GM13976 (cell line): ENCODE measurements around the gene WDR4.
"Not testable (repeated sequence)": the region's sequence is repeated elsewhere in the genome, so short reads cannot be mapped to it uniquely, and the experiment has no call there.

ENCODE experiments used
- DNase-seq: peaks from one replicate; pipeline ENCODE4 v3.0.0; 2012; ENCODE audit warnings: low spot score
- in situ Hi-C: fragments of 300-500 bp; cut with MboI; formaldehyde crosslinking; loops from one replicate; pipeline ENCODE4 v1.12.0; 2022; ENCODE audit warnings: low sequenced_read_pairs, mixed read lengths, inconsistent platforms; ENCODE audit not compliant: unreplicated experiment
- TF ChIP-seq, protein P1 (sequence below): IDR thresholded peaks from 2 replicates; pipeline ENCODE4 v1.5.1; 2012; ENCODE audit warnings: borderline replicate concordance, mild to moderate bottlenecking; ENCODE audit not compliant: insufficient read depth; ENCODE audit errors: extremely low read depth, missing control alignments, control extremely low read depth

Gene WDR4

DNA sequence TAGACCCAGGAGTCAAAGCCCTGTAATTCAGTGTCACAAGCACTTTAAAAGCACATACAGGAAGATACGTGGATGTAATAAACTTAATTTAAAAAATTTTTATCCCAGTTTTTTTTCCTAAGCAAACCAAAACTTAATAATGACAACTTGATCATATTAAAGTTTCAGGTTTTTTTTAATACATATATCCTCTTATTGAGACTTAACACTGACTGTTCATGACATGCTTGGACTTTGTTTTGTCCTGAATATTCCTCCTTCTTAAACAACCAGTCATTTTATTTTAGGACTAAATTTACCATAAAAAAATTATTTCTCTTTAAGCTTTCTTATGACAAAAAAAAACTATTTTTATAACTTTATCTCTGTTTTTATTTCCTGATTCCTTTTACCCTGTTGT lies 64.1 kb downstream of the WDR4 start:
- in situ Hi-C loops, result no loop called here
- DNase-seq, result no peak
- TF ChIP-seq, protein P1, sequence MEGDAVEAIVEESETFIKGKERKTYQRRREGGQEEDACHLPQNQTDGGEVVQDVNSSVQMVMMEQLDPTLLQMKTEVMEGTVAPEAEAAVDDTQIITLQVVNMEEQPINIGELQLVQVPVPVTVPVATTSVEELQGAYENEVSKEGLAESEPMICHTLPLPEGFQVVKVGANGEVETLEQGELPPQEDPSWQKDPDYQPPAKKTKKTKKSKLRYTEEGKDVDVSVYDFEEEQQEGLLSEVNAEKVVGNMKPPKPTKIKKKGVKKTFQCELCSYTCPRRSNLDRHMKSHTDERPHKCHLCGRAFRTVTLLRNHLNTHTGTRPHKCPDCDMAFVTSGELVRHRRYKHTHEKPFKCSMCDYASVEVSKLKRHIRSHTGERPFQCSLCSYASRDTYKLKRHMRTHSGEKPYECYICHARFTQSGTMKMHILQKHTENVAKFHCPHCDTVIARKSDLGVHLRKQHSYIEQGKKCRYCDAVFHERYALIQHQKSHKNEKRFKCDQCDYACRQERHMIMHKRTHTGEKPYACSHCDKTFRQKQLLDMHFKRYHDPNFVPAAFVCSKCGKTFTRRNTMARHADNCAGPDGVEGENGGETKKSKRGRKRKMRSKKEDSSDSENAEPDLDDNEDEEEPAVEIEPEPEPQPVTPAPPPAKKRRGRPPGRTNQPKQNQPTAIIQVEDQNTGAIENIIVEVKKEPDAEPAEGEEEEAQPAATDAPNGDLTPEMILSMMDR, result no peak

DNA sequence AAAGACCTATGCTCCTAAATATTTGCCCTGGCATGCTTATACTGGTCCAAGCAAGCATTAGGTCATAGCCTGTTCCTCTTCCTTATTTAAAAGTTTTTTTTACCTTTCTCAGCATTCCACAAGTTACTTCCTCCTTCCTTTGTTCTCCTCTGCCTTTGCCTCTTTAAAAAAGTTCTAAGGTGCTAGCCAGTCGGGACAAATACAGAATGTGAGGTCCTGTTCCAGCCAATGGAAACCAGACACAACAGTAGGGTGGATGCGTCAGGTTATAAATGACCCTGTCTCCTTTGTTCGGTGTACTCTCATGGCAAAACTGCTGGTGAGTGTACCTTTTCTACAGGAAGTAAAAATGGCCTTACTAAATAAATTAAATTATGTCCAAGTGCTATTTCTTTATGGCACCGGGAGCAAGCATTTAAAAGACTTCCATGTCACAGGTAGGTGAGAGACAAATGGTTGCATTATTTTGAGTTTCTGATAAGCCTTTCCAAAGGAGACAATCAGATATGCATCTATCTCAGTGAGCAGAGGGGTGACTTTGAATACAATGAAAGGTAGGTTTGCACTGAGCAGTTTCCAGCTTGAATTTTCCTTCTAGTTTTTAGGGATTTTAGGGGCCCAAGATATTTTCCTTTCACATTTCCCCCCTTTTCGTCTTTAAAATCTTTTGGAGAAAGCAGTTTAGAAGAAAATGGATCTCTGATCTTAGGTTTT lies 66.7 kb downstream of the WDR4 start:
- in situ Hi-C loops, DNase-seq: not testable (repeated sequence)

DNA sequence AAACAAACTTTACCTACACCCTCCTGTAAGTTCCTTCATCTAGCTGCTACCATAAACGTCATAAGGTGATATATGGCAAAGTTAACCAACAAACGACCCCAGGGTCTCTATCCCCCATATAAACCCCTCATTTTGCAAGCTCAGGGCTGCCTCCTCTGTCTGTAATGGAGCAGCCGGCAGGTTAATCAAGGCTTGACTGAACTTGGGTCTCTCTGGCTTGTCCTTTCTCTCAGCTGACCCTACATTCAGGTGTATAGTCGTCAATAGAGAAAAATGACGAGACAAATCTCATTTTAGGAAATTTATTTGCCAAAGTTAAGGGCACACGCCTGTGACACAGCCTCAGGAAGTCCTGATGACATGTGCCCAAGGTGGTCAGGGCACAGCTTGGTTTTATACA lies 67.4 kb downstream of the WDR4 start:
- no peak for DNase-seq
- TF ChIP-seq, protein P1, result no peak
- in situ Hi-C loops, result no loop called here

DNA sequence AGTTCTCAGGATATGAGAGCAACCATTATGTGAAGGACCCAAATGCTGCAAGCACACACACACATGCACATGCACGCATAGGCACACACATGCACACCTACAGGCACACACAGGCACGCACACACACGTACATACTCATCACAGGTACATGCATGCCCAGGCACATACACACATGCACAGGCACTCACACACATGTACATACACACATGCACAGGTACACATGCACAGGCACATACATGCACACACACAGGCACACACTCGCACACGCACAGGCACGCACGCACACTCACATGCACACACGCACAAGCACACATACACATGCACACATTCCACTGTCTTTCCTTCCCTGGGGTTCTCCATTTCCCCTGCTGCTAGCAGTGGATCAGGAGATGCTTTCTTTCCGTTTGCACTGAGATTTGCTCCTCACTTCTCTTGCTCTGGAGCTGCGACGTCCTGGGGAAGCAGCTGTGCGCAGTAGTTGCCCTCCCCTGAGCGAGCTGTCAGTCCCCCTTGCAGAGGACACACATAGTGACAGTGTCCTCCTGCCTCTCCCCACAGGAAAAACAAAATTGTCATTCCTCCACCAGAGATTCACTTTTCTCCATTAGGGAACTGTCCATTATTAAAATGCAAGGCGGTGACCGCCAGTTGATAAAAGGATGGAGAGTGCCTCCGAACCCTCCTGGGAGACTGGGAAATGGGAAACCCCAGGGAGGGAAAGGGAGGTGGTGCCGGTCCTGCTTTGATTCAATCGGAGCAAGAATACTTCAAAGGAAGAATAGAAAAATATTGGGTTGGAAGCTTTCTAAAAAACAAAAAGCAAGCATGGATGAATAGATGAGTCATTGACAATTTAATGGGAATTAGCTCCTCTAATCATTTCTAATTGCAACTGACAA lies 69.5 kb downstream of the WDR4 start:
- no peak for DNase-seq
- TF ChIP-seq, protein P1, result no peak
- in situ Hi-C loops, result no loop called here

DNA sequence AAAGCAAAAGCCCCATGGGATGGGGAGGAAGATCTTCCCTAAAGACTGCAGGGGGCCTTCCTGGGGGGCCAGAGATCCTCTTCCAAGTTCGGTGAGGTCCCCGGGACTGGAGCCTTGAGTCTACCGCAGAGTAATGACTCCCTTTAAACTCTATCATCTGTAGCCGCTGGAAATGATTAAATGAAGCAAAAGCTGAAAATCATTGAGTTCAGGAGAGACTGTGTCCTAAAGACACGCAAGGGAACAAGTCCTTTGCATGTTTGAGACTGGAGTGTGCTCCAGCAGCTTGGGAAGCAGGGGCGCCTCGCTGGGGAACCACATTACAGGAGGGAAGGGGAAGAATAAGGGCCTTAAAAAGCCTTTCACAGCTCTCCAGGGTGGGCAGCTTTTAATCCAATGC lies 70.2 kb downstream of the WDR4 start:
- TF ChIP-seq, protein P1, result no peak
- no peak for DNase-seq
- in situ Hi-C loops, result no loop called here

DNA sequence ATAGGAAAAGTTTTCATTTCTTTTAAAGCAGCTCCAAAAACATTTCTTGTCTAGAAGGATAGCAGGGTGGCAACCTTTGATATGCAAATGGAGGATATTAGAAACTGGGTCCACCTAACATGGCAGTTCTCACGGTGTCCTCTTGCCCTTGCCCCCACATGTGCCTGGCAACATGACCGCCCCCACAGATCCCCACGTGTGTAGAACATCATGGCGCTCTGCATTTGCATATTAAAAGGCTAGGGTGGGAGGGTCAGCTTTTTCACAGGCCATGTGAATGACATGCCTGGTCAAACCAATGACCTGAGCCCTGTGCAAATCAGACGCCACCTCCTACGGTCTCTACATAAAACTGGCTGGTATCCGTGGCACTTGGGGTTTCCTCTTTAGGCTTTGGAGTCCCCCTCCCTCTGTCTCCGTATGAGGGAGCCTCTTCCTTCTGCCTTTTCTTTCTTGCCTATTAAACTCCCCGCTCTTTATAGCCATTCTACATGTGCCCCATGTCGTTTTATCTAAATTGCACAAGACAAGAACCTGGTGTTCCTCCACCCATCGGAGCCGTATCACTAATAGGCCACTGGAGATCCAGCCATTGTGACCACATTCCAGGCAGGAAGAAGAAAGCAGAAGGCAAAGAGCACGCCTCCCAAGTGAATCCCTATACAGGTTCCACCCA lies 71.3 kb downstream of the WDR4 start:
- TF ChIP-seq, protein P1, result no peak
- in situ Hi-C loops, result no loop called here
- no peak for DNase-seq

DNA sequence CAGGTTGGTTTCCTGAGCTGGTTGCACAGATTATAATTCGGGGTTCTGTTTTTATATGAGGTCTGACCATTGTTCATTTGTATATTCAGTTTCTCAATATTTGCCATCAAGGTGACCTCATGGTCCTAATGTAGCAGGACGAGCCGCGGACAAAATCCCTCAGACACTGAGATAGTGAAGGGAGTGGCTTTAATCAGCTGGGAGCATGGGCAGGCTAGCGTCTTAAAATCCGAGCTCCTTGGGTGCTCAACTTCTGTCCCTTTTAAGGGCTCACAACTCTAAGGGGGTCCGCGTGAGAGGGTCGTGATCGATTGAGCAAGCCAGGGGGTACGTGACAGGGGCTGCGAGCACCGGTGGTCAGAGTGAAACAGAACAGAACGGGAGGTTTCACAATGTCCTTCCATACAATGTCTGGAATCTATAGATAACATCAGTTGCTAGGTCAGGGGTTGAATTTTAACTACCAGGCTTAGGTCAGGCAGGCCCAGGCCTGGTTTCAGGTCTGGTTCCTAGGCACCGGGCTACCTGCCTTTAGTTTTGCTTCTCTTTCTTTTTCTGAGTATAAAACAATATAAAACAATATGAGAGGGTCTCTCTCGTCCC lies 71.9 kb downstream of the WDR4 start:
- in situ Hi-C loops, result not testable (repeated sequence)

More for the DNA sequence above, 71.9 kb downstream of the WDR4 start:
- DNase-seq, result not testable (repeated sequence)
